ENCODE data around the gene PDS5B.
A peak's percentile ranks its signal among the peaks of the same experiment; 100 is the strongest.
"Not testable (repeated sequence)": the region's sequence is repeated elsewhere in the genome, so short reads cannot be mapped to it uniquely, and the experiment has no call there.

PDS5B gene, protein sequence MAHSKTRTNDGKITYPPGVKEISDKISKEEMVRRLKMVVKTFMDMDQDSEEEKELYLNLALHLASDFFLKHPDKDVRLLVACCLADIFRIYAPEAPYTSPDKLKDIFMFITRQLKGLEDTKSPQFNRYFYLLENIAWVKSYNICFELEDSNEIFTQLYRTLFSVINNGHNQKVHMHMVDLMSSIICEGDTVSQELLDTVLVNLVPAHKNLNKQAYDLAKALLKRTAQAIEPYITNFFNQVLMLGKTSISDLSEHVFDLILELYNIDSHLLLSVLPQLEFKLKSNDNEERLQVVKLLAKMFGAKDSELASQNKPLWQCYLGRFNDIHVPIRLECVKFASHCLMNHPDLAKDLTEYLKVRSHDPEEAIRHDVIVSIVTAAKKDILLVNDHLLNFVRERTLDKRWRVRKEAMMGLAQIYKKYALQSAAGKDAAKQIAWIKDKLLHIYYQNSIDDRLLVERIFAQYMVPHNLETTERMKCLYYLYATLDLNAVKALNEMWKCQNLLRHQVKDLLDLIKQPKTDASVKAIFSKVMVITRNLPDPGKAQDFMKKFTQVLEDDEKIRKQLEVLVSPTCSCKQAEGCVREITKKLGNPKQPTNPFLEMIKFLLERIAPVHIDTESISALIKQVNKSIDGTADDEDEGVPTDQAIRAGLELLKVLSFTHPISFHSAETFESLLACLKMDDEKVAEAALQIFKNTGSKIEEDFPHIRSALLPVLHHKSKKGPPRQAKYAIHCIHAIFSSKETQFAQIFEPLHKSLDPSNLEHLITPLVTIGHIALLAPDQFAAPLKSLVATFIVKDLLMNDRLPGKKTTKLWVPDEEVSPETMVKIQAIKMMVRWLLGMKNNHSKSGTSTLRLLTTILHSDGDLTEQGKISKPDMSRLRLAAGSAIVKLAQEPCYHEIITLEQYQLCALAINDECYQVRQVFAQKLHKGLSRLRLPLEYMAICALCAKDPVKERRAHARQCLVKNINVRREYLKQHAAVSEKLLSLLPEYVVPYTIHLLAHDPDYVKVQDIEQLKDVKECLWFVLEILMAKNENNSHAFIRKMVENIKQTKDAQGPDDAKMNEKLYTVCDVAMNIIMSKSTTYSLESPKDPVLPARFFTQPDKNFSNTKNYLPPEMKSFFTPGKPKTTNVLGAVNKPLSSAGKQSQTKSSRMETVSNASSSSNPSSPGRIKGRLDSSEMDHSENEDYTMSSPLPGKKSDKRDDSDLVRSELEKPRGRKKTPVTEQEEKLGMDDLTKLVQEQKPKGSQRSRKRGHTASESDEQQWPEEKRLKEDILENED (N-terminal part only)

DNA sequence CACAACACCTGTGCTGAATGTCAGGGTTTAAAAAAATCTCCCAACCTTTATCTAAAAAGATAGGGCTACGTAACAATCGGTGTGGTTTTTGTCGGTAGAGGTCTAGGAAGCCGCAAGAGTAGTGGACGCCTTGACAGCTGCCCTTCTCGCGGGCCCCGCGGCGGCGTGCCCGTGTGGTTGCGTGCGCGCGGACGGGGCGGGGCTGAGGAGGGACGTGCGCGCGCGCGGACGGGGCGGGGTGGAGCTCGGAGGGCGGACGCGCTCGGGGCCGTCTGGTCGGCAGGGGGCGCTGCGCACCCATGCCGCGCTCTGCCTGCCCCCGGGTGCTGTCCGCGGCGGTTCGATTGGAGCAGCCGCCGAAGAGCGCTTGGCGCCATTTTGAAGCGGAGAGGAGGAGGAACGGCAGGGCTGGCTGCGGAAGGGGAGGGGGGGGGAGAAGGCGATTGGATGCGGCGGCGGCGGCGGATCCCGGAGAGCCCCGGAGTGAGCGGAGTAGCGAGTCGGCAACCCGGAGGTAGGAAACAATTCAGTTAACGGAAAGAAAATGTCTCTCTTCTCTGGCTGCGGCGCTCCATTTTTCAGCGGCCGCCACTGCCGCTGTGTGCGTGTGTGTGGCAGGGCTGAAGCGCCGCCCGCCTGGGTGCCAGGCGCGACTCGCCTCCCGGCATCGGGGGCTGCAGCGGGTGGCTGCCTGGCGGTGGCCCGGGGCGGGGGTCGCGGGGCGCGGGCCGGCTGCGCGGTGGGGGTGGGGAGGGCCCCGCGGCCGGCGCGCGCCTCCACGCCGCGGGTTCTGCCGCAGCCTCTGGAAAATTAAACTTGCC lies at the start of gene PDS5B:
PDS5B (plus strand) TSS at position 373 of the 821 bp plus-strand sequence. CDS start 62,321 bp downstream, outside the sequence.
- peak; percentile 93 to 96 for DNase-seq

DNA sequence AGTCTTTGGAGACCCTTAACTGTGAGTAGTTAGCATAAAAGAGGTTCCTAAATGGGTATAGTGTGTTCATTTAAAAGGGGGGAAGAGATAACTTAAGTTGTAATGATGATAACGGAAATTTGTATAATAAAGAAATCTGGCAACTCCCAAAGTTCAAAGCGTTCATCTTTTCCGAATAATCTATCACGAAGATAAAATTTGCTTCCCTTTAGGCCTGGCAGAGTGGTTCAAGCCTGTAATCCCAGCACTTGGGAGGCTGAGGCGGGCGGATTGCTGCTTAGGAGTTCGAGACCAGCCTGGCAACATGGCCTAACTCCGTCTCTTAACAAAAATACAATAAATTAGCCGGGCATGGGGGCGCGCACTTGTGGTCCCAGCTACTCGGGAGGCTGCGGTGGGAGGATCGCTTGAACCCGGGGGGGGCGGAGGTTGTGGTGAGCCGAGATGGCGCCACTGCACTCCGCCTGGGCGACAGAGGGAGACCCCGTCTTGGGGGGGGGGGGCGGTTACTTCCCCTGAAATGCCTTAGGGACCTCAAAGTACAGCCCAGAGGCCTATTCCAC lies 48.6 kb upstream of the PDS5B start:
- DNase-seq, result peak; percentile 30 to 33

DNA sequence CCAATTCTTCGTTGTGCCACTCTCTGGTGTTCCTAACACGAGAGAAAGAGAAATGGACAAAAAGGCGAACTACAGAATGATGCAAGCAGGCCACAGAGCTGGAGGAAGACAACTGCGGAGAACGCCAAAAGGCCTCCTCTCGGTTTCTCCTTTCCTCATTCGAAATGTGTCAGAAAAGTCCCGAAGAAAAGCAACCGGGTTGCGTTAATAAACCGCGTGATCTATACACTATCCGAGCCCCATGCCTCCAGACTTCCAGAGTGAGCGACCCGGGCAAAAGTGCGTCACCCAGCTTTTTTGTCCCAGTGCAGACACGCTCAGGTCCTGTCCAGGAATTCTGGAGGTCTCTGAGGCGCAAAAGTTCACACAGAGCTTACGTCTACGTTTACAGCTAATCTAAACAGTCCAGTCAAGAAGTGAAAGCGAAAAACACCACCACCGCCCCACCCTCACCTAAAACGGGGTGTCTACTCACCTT lies 48.1 kb upstream of the PDS5B start:
- DNase-seq, result no peak

DNA sequence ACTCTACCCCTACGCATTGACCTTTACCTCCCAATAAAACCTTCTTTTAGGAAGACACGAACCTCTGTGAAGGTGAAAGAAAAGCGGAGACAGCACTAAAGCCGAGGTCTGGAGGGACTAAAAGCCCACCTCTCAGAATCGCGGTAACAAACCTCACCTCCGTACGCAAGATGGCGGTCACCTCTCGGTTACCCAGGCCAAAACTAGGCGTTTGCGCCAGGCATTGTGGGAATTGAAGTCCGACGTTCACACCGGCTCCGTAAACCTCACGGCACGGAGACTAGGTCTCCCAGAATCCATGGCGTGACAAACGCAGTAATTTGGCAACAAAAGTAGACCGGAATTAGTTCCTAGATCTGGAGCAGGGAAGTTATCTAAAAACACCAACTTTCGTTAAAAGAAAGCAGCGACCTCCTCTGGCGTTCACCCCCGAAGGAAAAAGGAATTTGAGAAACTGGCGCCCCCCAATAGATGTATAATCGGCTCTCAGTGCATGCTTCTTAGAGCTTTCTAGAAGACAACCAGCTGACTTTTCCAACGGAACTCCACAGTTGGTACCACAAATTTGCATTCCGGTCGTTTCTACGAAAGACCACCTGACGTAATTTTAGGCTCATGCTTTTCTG lies 47.5 kb upstream of the PDS5B start, which contains the start of gene N4BP2L2:
N4BP2L2 (minus strand) TSS at position 175 of the 626 bp plus-strand sequence. CDS start 1,768 bp downstream, outside the sequence.
- peak; percentile 78 to 90 for DNase-seq

DNA sequence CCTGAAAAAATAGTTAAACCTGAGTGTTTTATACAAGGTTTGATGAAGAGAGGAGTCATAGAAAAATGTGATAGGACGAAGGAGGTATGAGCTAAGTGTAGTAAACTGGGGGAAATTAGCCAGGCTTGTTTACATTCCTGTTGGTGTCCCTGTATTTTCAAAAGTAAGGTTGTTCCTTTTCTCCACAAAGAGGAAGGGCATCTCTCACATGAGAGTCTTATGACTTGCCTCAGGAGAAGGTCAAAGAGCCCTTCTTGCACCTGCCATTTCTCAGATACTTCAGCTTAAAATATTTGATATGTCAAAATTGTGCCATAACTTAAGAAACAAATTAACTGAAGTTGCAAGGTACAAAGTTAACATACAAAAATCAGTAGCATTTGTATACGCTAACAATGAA lies 44.0 kb upstream of the PDS5B start:
- no peak for DNase-seq

DNA sequence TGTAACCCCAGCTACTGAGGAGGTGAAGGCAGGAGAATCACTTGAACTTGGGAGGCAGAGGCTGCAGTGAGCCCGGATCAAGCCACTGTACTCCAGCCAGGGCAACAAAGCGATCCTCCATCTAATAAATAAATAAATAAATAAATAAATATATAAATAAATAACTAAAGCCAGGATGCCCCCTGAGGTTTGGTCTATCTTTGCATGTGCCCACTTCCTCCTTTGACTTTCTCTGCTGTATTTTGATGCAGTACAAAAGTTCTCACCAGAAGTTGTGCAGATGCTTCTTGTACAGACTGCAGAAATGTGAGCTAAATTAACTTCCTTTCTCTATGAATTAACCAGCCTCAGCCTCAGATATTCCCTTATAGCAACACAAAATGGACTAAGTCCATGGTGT lies 41.2 kb upstream of the PDS5B start:
- DNase-seq, result no peak

DNA sequence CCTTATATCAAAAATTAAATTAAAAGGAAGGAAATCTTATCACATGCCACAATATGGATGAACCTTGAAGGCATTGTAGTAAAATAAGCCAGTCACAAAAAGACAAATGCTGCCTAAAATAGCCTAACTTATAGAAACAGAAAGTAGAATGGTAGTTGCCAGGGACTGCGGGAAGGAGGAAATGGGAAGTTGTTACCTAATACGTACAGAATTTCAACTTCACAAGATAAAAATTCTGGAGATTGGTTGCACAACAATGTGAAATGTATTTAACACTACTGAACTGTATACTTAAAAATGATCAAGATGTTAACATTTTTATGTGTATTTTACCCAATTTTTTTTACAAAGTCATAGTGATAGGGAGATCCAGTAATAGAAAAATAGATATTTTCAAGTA lies 37.4 kb upstream of the PDS5B start:
- DNase-seq, result no peak

DNA sequence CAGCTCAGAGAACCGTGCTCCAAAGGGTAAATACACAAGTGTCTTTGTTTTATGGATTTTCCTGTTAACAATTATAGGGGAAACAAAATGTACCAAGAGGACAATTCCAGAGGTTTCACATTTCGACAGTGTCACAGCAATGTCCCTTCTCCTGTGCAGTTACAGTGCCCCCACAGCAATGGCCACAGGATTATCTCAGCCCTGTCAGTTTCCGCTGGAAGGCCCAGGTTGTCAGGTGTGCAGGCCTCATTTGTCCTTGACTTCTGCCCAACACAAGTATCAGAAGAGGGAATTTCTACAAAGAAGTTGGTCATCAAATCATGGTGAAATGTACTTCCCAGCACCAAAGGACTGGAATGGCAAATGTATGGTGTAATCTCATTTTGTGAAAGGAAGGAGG lies 36.5 kb upstream of the PDS5B start:
- no peak for DNase-seq

DNA sequence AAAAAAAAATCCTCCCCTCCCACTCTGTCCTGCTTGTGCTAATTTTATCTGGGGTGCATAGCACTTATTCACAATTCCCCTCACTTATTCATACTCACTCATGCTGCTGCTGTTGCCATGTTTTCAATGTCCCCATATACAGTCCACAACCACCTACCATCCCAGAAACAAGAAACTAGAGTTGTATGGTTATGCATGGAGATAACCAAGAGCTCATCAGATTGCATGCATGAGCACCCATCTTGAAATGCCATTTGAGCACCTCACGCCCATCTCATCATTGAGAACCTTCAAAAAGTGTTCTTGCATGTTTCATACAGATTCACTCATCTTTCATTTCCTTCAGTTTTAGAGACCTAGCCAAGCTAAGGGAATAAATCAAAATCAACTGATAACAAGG lies 32.5 kb upstream of the PDS5B start:
- DNase-seq, result no peak

DNA sequence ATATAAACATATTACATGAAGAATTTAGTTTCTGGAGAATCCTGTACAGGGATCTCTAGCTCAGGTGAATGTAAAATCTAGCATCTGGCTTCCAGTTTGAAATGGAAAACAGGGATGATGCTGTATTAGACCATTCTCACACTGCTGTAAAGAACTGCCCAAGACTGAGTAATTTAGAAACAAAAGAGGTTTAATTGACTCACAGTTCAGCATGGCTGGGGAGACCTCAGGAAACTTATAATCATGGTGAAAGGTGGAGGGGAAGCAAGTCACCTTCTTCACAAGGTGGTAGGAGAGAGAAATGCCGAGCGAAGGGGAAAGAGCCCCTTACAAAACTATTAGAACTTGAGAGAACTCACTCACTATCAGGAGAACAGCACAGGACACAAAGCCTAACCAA lies 30.6 kb upstream of the PDS5B start:
- no peak for DNase-seq

DNA sequence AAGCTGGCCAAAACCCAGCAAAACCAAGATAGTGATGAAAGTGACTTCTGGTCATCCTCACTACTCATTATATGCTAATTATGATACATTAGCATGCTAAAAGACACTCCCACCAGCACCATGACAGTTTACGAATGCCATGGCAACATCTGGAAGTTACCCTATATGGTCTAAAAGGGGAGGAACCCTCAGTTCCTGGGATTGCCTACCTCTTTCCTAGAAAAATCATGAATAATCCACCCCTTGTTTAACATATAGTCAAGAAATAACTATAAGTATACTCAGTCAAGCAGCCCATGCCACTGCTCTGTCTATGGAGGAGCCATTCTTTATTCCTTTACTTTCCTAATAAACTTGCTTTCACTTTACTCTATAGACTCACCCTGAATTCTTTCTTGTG lies 25.4 kb upstream of the PDS5B start:
- not testable (repeated sequence) for DNase-seq

DNA sequence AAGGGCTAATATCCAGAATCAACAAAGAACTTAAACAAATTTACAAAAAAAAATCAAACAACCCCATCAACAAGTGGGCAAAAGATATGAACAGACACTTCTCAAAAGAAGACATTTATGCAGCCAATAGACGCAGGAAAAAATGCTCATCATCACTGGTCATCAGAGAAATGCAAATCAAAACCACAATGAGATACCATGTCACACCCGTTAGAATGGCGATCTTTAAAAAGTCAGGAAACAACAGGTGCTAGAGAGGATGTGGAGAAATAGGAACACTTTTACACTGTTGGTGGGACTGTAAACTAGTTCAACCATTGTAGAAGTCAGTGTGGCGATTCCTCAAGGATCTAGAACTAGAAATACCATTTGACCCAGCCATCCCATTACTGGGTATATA lies 10.6 kb upstream of the PDS5B start:
- not testable (repeated sequence) for DNase-seq

DNA sequence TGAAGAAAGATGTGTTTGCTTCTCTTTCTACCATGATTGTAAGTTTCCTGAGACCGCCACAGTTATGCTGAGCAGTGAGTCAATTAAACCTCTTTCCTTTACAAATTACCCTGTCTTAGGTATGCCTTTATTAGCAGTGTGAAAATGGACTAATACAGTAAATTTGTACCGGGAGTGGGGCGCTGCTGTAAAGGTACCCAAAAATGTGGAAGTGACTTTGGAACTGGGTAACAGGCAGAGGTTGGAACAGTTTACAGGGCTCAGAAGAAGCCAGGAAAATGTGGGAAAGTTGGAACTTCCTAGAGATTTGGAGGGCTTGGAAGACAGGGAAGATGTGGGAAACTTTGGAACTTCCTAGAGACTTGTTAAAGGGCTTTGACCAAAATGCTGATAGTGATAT lies 9.2 kb upstream of the PDS5B start:
- no peak for DNase-seq

DNA sequence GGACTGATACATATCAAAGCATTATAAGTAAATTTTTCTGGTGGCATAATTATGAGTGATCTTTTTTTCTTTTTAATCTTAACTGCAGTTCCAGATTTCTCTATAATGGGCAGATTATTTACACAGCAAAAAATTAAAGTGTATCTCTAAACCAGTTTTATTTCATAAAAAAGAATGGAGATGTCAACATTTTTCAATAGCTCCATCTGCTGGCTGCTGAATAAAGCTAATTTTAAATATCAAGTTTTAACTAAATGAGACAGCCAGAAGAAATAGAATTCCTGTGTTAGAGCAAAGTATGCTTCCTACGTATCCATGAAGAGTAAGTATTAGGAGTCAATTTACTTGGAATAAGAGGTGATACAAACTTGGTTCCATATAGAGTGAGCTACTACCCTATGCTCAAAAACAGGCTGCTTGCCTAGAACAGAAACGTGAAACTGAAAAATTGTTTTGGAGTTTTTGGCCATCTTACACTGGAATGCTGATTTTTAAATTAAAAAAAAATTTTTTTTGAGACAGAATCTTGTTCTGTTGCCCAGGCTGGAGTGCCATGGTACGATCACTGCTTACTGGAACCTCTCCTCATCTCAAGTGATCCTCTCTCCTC lies 5.0 kb upstream of the PDS5B start:
- no peak for DNase-seq

DNA sequence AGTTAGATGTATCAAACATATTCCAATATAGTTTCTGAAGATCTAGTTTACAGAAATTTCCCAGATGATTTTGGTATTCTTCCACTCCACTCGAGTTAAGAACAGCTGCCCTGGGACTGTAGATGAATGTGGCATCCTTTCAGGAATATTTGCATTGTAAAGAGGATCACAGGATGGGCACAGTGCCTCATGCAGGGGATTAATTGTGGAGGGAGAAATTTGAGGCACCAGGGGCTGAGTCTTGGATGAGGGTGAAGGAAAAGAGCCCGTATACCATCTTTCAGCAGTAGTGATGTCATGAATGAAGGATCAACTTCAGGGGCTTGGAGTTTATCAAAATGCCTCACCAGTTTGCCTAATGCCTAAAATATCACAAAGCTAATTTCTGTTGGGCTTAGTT lies 4.0 kb upstream of the PDS5B start:
- no peak for DNase-seq

DNA sequence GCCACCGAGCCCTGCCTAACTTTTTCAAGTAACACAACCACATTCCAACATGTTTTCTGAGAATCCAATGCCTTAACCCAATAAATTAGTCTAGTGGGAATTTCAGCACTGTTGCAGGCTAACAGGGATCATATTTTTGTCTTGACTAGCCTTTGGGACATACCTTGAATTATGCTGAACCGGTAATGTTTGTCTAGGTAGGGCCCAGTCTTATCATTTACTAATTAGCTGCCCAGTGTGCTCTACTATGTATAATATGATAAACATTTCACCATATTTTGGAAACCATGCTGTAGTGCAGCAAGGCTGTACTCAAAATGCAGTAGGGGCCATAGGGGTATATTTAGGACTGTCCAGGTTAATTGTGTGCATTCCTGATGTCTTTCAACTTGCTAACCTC lies 3.3 kb upstream of the PDS5B start:
- DNase-seq, result no peak

DNA sequence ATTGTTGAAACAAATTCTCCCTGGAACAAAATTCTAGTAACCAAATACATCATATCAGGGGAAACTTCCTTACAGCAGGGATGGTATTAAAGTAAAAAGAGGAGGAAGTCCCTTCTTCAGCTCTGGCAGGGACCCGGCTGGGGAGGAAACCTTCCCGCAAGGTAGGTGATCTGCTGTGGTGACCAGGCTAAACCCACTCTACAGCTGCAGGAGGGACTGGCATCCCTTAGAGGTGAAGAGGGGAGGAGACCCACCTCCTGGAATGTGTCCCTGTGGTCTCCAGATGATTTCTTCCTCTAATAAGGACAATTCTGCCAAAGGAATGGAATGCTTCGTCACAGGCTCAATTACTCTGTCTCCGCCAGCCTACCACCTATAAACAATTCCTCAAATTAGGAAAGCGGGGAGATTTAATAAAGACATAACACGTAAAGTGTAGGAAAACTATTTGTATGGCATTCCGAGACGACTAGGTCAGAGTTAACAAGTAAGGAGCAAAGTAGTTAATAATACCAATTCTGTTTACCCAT lies 637 bp upstream of the PDS5B start:
- DNase-seq, result peak in 1 of 2 experiments; percentile 2

DNA sequence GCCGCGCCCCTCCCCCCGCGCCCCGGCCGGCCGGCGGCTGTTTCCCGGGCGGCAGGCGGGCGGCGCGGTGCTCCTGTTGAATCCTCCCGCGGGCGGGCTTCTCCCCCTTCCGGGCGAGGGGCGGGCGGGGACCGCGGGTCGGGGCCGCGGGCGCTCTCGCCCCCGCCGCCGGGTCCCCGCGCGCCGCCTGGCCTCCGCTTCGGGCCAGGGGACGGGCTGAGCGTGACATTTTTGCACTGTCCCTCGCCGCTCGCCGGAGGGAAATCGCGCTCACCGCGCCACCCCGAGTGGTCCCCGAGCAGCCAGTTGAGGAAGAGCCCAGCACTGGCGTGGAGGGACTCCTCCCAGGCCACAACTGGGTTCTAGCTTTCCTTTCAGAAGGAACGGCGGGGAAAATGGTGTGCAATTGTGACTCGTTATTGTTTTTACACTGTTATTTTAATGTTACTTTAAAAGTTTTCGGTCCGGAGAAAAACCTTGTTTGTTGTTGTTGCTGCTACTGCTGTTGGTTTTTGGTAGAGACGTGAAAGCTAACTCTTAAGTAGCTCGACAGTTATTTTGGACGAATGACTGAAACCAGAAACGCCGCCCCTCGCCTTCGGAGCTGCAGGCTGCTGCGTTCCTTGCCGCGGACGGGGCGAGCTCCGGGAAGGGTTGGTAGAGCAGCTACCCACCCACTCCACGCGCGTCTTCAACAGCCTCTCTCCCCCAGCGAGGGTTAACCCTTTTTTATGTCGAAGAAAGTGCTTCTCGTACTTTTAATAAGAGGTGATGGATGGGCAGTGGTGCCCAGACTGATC lies 959 bp downstream of the PDS5B start:
- DNase-seq, result peak; percentile 51 to 62

DNA sequence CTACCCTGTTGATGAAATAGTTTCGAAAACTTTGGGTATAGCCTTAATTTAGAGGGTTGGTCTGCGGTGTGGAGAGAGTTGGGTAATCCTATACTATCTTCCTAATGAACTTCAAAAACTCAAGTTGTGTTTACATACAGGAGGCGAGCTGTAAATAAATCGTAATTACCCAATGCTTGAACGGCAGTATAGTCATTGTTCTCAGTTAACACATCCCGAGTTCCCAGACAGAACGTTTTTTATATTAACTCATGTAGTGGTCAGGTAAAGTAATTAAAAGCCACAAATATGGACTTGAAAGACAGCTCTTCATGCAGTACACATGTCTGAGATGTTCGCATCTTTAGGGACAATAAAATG lies 1.5 kb downstream of the PDS5B start:
- DNase-seq, result no peak

DNA sequence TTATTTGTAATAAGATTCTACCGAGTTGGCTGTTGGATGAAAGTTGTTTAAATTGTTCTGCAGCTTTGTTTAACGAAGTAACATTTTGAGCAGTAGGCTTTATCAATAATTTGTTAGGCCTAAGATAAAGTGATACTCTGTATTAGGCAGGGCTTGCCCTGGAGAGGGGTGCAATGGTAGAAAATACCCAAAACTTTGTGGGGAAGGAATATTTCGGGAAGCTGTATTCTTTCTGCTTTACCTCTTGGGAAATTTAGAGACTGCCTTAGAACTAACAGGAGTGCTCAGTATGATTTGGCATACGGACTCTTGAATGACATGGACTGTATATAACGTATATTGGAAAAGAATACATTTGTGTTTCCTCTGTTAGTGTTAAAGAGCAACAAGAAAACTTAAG lies 2.5 kb downstream of the PDS5B start:
- DNase-seq, result no peak

Data from stimulated activated CD4-positive, alpha-beta T cell treated with anti-CD3 and anti-CD28 coated beads, Interleukin-4, amount 100 ng/mL, for 4 hours (primary cell).